HepG2 (cell line): ENCODE measurements around the gene OPA3. TPM values are rescaled to one million over a fixed set of nuclear protein-coding genes. Genes with fewer than 3 reads are reported as not detected.
A peak's percentile ranks its signal among the peaks of the same experiment; 100 is the strongest.

Source experiments
- CREB1 ChIP-seq, 2 experiments: fragments of 450-650 bp in 1 of 2; IDR thresholded peaks; 2 replicates each; pipeline ENCODE4 v1.6.1; 2016 to 2017; ENCODE audit warnings: control low read depth in 1 of 2, mild to moderate bottlenecking in 1 of 2, missing compliant biosample characterization in 1 of 2, missing genetic modification characterization in 1 of 2
- DDIT3 ChIP-seq: sonication (generic); formaldehyde crosslinking; IDR thresholded peaks from 2 replicates; pipeline ENCODE4 v1.4.0; 2020; ENCODE audit warnings: mild to moderate bottlenecking, missing genetic modification reagents
- FOXO1 ChIP-seq: sonication (generic); formaldehyde crosslinking; IDR thresholded peaks from 2 replicates; pipeline ENCODE4 v1.4.0; 2020; ENCODE audit warnings: missing genetic modification reagents
- HDAC1 ChIP-seq: sonication (generic); formaldehyde crosslinking; IDR thresholded peaks from 2 replicates; pipeline ENCODE4 v1.5.1; 2020; ENCODE audit warnings: mild to moderate bottlenecking, missing genetic modification reagents
- HNF1A ChIP-seq, 2 experiments: sonication (generic) in 1 of 2; formaldehyde crosslinking in 1 of 2; IDR thresholded peaks; 2 replicates each; pipeline versions ENCODE4 v1.4.0 to v1.6.1; 2016 to 2020; ENCODE audit warnings: borderline replicate concordance in 1 of 2, low read depth in 1 of 2, mild to moderate bottlenecking in 1 of 2, missing genetic modification reagents in 1 of 2
- HOXA5 ChIP-seq: sonication (generic); formaldehyde crosslinking; IDR thresholded peaks from 2 replicates; pipeline ENCODE4 v1.4.0; 2020; ENCODE audit warnings: missing genetic modification reagents
- IKZF1 ChIP-seq: fragments of 450-650 bp; IDR thresholded peaks from 2 replicates; pipeline ENCODE4 v1.7.1; 2016
- IKZF4 ChIP-seq: sonication (generic); formaldehyde crosslinking; IDR thresholded peaks from 2 replicates; pipeline ENCODE4 v1.5.1; 2020; ENCODE audit warnings: borderline replicate concordance, mild to moderate bottlenecking, low read depth, missing genetic modification reagents; ENCODE audit errors: not compliant biosample characterization
- KAT2B ChIP-seq: fragments of 150-350 bp; IDR thresholded peaks from 2 replicates; pipeline ENCODE4 v1.6.1; 2014; ENCODE audit warnings: low read depth, low read length, borderline replicate concordance
- KDM5B ChIP-seq: sonication (generic); formaldehyde crosslinking; IDR thresholded peaks from 2 replicates; pipeline ENCODE4 v1.4.0; 2020; ENCODE audit warnings: missing genetic modification reagents, mild to moderate bottlenecking, borderline replicate concordance
- KLF15 ChIP-seq: sonication (generic); formaldehyde crosslinking; IDR thresholded peaks from 2 replicates; pipeline ENCODE4 v1.8.1; 2023; ENCODE audit warnings: borderline replicate concordance, mild to moderate bottlenecking, inconsistent platforms, missing genetic modification reagents, mixed read lengths
- LCORL ChIP-seq, 2 experiments: fragments of 450-650 bp in 1 of 2; sonication (generic) in 1 of 2; formaldehyde crosslinking in 1 of 2; IDR thresholded peaks; 2 replicates each; pipeline versions ENCODE4 v1.5.0 to v1.6.1; 2017 to 2020; ENCODE audit warnings: antibody characterized with exemption in 1 of 2, missing genetic modification reagents in 1 of 2
- NCOA2 ChIP-seq: sonication (generic); formaldehyde crosslinking; IDR thresholded peaks from 2 replicates; pipeline ENCODE4 v1.8.0; 2022; ENCODE audit warnings: inconsistent platforms
- NFE2L1 ChIP-seq: sonication (generic); formaldehyde crosslinking; IDR thresholded peaks from 2 replicates; pipeline ENCODE4 v1.4.0; 2020; ENCODE audit warnings: missing genetic modification reagents, mild to moderate bottlenecking, borderline replicate concordance
- NR1H2 ChIP-seq: sonication (generic); formaldehyde crosslinking; IDR thresholded peaks from 2 replicates; pipeline ENCODE4 v1.8.1; 2022; ENCODE audit warnings: low read depth, missing genetic modification reagents, borderline replicate concordance
- ONECUT2 ChIP-seq: sonication (generic); formaldehyde crosslinking; IDR thresholded peaks from 2 replicates; pipeline ENCODE4 v1.4.0; 2020; ENCODE audit warnings: missing genetic modification reagents
- POGZ ChIP-seq: sonication (generic); formaldehyde crosslinking; IDR thresholded peaks from 2 replicates; pipeline ENCODE4 v1.4.0; 2020; ENCODE audit warnings: mild to moderate bottlenecking, missing genetic modification reagents
- POLR2A ChIP-seq, 2 experiments: IDR thresholded peaks; 2 replicates each; pipeline ENCODE4 v1.6.1; 2011; ENCODE audit warnings: low read depth in 2 of 2, low read length in 2 of 2, mild to moderate bottlenecking in 1 of 2, moderate library complexity in 1 of 2; ENCODE audit not compliant: insufficient read depth in 1 of 2
- RORA ChIP-seq: sonication (generic); formaldehyde crosslinking; IDR thresholded peaks from 2 replicates; pipeline ENCODE4 v1.5.0; 2020; ENCODE audit warnings: mild to moderate bottlenecking, missing genetic modification reagents, moderate library complexity
- SP1 ChIP-seq, 2 experiments: fragments of 450-650 bp in 1 of 2; sonication (generic) in 1 of 2; formaldehyde crosslinking in 1 of 2; IDR thresholded peaks; 2 replicates each; pipeline versions ENCODE4 v1.4.0 to v1.6.1; 2016 to 2020; ENCODE audit warnings: missing genetic modification reagents in 1 of 2
- TRIM22 ChIP-seq: fragments of 450-650 bp; IDR thresholded peaks from 2 replicates; pipeline ENCODE4 v1.6.1; 2017
- ZFP36L2 ChIP-seq: sonication (generic); formaldehyde crosslinking; IDR thresholded peaks from 2 replicates; pipeline ENCODE4 v1.4.0; 2020; ENCODE audit warnings: missing genetic modification reagents
- ZNF263 ChIP-seq: sonication (generic); formaldehyde crosslinking; IDR thresholded peaks from 2 replicates; pipeline ENCODE4 v1.4.0; 2020; ENCODE audit warnings: missing genetic modification reagents
- ZNF652 ChIP-seq: IDR thresholded peaks from 2 replicates; pipeline ENCODE4 v1.6.1; 2016; ENCODE audit warnings: low read depth, borderline replicate concordance
- ZNF660 ChIP-seq: sonication (generic); formaldehyde crosslinking; IDR thresholded peaks from 2 replicates; pipeline ENCODE4 v1.5.1; 2020; ENCODE audit warnings: mild to moderate bottlenecking, low read depth, missing genetic modification reagents, borderline replicate concordance
- polyA plus RNA-seq, 8 experiments: library from polyadenylated mRNA; depleted of rRNA in 3 of 8; stranded (reverse) in 7 of 8; unstranded in 1 of 8; fragments of >200 nt; fragmentation: Illumina TruSeq in 4 of 8; extraction: Trizol in 4 of 8; gene quantifications; 2 replicates each; pipeline versions ENCODE4 v1.2.1 to v1.2.3, GENCODE V29; 2011 to 2016; ENCODE audit warnings: low read depth in 4 of 8, missing spikeins in 1 of 8, mixed read lengths in 1 of 8; ENCODE audit not compliant: insufficient read depth in 1 of 8
- total RNA-seq, 5 experiments: library from RNA; depleted of rRNA; stranded (reverse); fragments of >200 nt; fragmentation: Illumina TruSeq; extraction: Trizol; gene quantifications; 2 replicates each; pipeline ENCODE4 v1.2.3, GENCODE V29; 2016; ENCODE audit warnings: low read depth in 1 of 5

The OPA3 gene
- total and polyA plus RNA-seq, 2 of the 13 experiments (the other 11 are each of a cell fraction or from before 2014, with no cell fraction given), result 8.3 to 17.7 TPM

GRCh38 chr19:45577111-45577905 lies 7.3 kb downstream of the OPA3 start (continued):
- no peak for TF ChIP-seq POGZ
- peak; percentile 73 for TF ChIP-seq HNF1A (IDR thresholded peaks at IDR 0.05; ENCODE audit: low read depth)
- peak; percentile 81; the same call in 1 of the 2 replicates for TF ChIP-seq HNF1A (CRISPR knock-in tag; IDR thresholded peaks at IDR 0.05; ENCODE audit: borderline replicate concordance)
- TF ChIP-seq IKZF1, result no peak
- TF ChIP-seq DDIT3 (CRISPR knock-in tag), result no peak
- no peak for TF ChIP-seq LCORL (IDR thresholded peaks at IDR 0.05)
- peak; percentile 65 for TF ChIP-seq LCORL (CRISPR knock-in tag; IDR thresholded peaks at IDR 0.05)
- TF ChIP-seq ZNF263, result no peak
- no peak for TF ChIP-seq KDM5B
- no peak for TF ChIP-seq RORA (CRISPR knock-in tag)
- TF ChIP-seq ONECUT2, result no peak
- no peak for TF ChIP-seq SP1 (IDR thresholded peaks at IDR 0.05)
- TF ChIP-seq SP1 (CRISPR knock-in tag; IDR thresholded peaks at IDR 0.05), result no peak
- TF ChIP-seq NCOA2 (CRISPR knock-in tag), result 0 out of 2 replicates have a peak, but pooled peaks have one; percentile 27
- no peak for TF ChIP-seq CREB1 (IDR thresholded peaks at IDR 0.05)
- peak; percentile 46; the same call in 1 of the 2 replicates for TF ChIP-seq CREB1 (CRISPR knock-in tag; IDR thresholded peaks at IDR 0.05)
- peak; percentile 55 for TF ChIP-seq HDAC1
- TF ChIP-seq ZFP36L2 (CRISPR knock-in tag), result no peak
- no peak for TF ChIP-seq KLF15 (CRISPR knock-in tag)
- no peak for TF ChIP-seq POLR2A (IDR thresholded peaks at IDR 0.05; ENCODE audit: insufficient read depth in 1 of 2, low read depth in 2 of 2, low read length in 2 of 2)
- no peak for TF ChIP-seq KAT2B
- TF ChIP-seq TRIM22, result no peak
- no peak for TF ChIP-seq ZNF652 (CRISPR knock-in tag)
- no peak for TF ChIP-seq ZNF660
- TF ChIP-seq HOXA5 (CRISPR knock-in tag), result no peak
- no peak for TF ChIP-seq NR1H2 (CRISPR knock-in tag)
- TF ChIP-seq IKZF4 (CRISPR knock-in tag), result no peak
- no peak for TF ChIP-seq NFE2L1 (CRISPR knock-in tag)
- peak; percentile 28; the same call in 1 of the 2 replicates for TF ChIP-seq FOXO1 (CRISPR knock-in tag)
